IMR-90 (cell line): Measurements from ENCODE around the gene TBC1D10B.

Source experiments
- RFX5 ChIP-seq: IDR thresholded peaks from 2 replicates; pipeline ENCODE4 v1.8.0; 2012; ENCODE audit warnings: low read depth, mild to moderate bottlenecking, low read length, moderate library complexity
- SMC3 ChIP-seq: fragments of 150-350 bp; IDR thresholded peaks from 2 replicates; pipeline ENCODE4 v1.6.1; 2016; ENCODE audit warnings: low read depth, mild to moderate bottlenecking, antibody characterized with exemption, low read length, moderate library complexity
- TF ChIP-seq, protein P1 (sequence below): conservative IDR thresholded peaks from 2 replicates; pipeline ENCODE4 v1.5.1; 2012; ENCODE audit warnings: mild to moderate bottlenecking, low read depth, low read length, improper control_type of control experiment

DNA sequence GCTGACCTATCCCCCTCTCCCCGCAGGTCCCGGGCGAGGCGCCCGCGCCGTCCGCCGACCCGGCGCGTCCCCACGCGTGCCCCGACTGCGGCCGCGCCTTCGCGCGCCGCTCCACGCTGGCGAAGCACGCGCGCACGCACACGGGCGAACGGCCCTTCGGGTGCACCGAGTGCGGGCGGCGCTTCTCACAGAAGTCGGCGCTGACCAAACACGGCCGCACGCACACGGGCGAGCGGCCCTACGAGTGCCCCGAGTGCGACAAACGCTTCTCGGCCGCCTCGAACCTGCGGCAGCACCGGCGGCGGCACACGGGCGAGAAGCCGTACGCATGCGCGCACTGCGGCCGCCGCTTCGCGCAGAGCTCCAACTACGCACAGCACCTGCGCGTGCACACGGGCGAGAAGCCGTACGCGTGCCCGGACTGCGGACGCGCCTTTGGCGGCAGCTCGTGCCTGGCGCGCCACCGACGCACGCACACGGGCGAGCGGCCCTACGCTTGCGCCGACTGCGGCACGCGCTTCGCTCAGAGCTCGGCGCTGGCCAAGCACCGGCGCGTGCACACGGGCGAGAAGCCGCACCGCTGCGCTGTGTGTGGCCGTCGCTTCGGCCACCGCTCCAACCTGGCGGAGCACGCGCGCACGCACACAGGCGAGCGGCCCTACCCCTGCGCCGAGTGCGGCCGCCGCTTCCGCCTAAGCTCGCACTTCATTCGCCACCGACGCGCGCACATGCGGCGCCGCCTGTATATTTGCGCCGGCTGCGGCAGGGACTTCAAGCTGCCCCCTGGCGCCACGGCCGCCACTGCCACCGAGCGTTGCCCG is 47.4 kb upstream of the TBC1D10B start:
- TF ChIP-seq, protein P1, sequence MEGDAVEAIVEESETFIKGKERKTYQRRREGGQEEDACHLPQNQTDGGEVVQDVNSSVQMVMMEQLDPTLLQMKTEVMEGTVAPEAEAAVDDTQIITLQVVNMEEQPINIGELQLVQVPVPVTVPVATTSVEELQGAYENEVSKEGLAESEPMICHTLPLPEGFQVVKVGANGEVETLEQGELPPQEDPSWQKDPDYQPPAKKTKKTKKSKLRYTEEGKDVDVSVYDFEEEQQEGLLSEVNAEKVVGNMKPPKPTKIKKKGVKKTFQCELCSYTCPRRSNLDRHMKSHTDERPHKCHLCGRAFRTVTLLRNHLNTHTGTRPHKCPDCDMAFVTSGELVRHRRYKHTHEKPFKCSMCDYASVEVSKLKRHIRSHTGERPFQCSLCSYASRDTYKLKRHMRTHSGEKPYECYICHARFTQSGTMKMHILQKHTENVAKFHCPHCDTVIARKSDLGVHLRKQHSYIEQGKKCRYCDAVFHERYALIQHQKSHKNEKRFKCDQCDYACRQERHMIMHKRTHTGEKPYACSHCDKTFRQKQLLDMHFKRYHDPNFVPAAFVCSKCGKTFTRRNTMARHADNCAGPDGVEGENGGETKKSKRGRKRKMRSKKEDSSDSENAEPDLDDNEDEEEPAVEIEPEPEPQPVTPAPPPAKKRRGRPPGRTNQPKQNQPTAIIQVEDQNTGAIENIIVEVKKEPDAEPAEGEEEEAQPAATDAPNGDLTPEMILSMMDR: no peak
- TF ChIP-seq RFX5 (no peak), SMC3 (no peak)
